Activated T-cell treated with anti-CD3 and anti-CD28 coated beads for 1 hour (primary cell): Measurements from ENCODE around the gene S100A5.

Experiments used
- DNase-seq: peaks from one replicate; pipeline ENCODE4 v3.0.0-alpha.2; 2020; ENCODE audit warnings: low read depth

The S100A5 gene

GRCh38 chr1:153506831-153507413 is 33.8 kb downstream of the S100A5 start:
- no peak for DNase-seq

- DNase-seq, result no peak
Observed at GRCh38 chr1:153506386-153506785, 34.3 kb downstream of the S100A5 start.

- DNase-seq, result no peak
Observed at GRCh38 chr1:153505576-153505975, 35.2 kb downstream of the S100A5 start.

- DNase-seq, result no peak
Observed at GRCh38 chr1:153503766-153504165, 37.0 kb downstream of the S100A5 start.

- DNase-seq, result no peak
Observed at GRCh38 chr1:153498746-153499145, 42.0 kb downstream of the S100A5 start.

GRCh38 chr1:153495536-153495935 is 45.2 kb downstream of the S100A5 start:
- DNase-seq, result no peak

- peak; percentile 78 for DNase-seq
Observed at GRCh38 chr1:153494976-153495535, 45.7 kb downstream of the S100A5 start.

GRCh38 chr1:153493343-153493960 is 47.3 kb downstream of the S100A5 start:
- DNase-seq, result no peak

GRCh38 chr1:153490272-153491051 is 50.3 kb downstream of the S100A5 start:
- no peak for DNase-seq

GRCh38 chr1:153488731-153489130 is 52.0 kb downstream of the S100A5 start:
- no peak for DNase-seq

GRCh38 chr1:153487707-153488106 is 53.0 kb downstream of the S100A5 start:
- no peak for DNase-seq
